Measurements from ENCODE around the gene ITGA5.

Gene ITGA5

GRCh38 chr12:54387114-54387467 is 32.0 kb downstream of the ITGA5 start:
- Histone ChIP-seq H3K9me3 (ENCODE audit: control insufficient read depth, low read length) (no peaks in the 10 kb centered on the region), H3K27ac (ENCODE audit: low read depth, low read length, severe bottlenecking) (peak overlapping the region; percentile 53), H3K4me1 (ENCODE audit: control insufficient read depth, insufficient read depth, low read length, poor library complexity, severe bottlenecking) (peaks cover 72% of the 10 kb centered on the region), H3K4me3 (ENCODE audit: extremely low read depth, insufficient read depth, low read length, poor library complexity, severe bottlenecking) (no peak overlapping the region), H3K36me3 (ENCODE audit: control insufficient read depth, insufficient read depth, low read length) (peaks cover 7% of the 10 kb centered on the region)
- 50 to 56% methylated on average over 1 to 2 of the region's 3 CpGs for WGBS, 2 experiments (ENCODE audit: insufficient coverage in 2 of 2)

DNA sequence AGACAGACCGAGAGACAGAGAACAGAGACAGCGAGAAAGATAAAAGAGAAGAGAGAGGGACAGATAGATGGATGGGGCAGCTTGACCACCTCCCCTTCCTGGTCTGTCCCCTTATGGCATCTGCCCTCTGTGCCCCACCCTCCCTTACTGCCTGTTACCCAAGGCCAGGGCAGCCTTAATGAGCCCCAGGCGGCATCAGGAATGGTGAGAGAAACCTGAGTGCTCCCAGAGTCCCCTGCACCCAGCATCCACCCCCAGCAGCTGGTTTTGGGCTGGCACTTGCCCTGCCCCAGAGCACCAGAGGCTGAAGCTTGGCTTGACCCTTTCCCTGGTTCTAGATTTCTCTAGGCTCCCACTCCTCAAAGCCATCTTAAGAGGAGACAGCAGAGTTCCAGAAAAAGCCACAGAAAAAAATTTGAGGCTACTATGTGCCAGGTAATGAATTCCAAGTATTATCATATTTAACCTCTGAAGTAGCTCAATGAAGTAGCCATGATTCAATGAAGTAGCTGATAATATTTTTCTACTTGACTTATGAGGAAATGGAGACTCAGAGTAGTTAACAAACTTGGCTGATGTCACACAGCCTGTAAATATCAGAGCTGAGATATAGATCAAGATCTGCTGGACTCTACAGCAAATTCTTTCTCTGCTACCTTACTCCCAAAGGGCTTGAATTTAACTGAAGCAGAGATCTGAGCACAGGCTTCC is 32.5 kb downstream of the ITGA5 start:
- peaks cover 72% of the 10 kb centered on the region for H3K4me1 ChIP-seq (ENCODE audit: control insufficient read depth, insufficient read depth, low read length, poor library complexity, severe bottlenecking)
- H3K36me3 ChIP-seq (ENCODE audit: control insufficient read depth, insufficient read depth, low read length) = peaks cover 7% of the 10 kb centered on the region
- peak overlapping the region; percentile 53 for H3K27ac ChIP-seq (ENCODE audit: low read depth, low read length, severe bottlenecking)
- 88 to 94% methylated on average over 3 of the region's 3 CpGs for WGBS, 2 experiments (ENCODE audit: insufficient coverage in 2 of 2)
- H3K4me3 ChIP-seq (ENCODE audit: extremely low read depth, insufficient read depth, low read length, poor library complexity, severe bottlenecking) = no peak overlapping the region
- no peaks in the 10 kb centered on the region for H3K9me3 ChIP-seq (ENCODE audit: control insufficient read depth, low read length)

DNA sequence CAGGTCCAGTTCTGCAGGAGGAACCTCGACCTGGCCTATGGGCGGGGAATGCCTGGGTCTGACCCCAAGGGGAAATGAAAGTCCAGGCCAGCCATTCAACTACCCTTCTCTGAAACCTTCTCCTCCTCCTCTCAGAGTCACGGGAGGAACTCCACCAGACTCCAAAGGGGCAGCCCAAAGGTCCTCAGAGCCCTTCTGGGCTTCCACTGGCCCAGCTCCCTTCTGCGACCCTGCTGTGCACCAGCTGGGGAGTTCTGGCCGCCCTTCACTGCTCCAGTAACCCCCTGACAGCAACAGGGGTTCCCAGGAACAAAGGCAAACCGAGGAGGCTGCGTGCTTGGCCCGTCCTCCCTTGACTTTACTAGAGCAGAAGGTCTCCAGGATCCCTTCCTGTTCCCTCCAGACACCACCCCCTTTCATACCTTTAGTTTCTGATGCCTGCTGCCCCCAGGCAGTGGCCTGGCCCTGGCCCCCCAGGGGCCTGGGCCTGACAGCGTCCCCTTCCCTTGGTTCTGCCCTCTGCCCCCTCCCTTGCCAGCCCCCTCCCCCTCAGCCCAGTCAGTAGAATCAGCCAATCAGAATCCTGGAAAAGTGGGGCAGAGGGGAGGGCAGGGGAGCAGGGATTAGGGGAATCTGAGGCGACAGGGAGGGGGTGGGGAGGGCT is 33.7 kb downstream of the ITGA5 start:
- Histone ChIP-seq H3K4me3 (ENCODE audit: extremely low read depth, insufficient read depth, low read length, poor library complexity, severe bottlenecking) (no peak overlapping the region), H3K4me1 (ENCODE audit: control insufficient read depth, insufficient read depth, low read length, poor library complexity, severe bottlenecking) (peaks cover 68% of the 10 kb centered on the region), H3K27ac (ENCODE audit: low read depth, low read length, severe bottlenecking) (peak overlapping the region; percentile 5), H3K36me3 (ENCODE audit: control insufficient read depth, insufficient read depth, low read length) (peaks cover 7% of the 10 kb centered on the region), H3K9me3 (ENCODE audit: control insufficient read depth, low read length) (no peaks in the 10 kb centered on the region)
- 36 to 44% methylated on average over 8 to 10 of the region's 10 CpGs for WGBS, 2 experiments (ENCODE audit: insufficient coverage in 2 of 2)

DNA sequence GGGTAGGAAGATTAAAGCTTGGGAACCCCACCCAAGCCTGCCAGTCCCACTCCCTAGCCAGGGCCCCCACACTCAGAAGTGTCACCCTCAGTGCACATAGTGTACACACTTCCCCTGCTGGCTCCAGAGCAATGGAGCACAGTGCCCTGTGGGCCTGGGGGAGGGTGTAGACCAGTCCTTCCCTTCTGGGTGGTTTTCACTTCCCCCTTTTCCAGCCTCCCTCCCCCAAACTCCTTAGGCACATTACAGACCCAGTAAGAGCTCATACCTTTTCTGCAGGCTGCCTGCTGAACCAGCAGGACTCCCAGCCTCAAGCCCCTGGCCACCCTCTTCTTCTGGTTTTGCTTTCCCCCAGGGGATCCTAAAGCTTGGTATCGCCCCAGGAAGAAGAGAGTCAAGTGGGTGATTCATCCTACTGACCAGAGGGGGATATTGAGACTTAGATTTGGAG is 34.5 kb downstream of the ITGA5 start, which contains the start of gene ZNF385A:
TSS of gene ZNF385A (minus strand) at position 143 of the 451 bp plus-strand sequence. CDS start 219 bp downstream, outside the sequence.
- no peak within 1 kb of the TSS for H3K4me3 ChIP-seq (ENCODE audit: extremely low read depth, insufficient read depth, low read length, poor library complexity, severe bottlenecking)
- H3K9me3 ChIP-seq (ENCODE audit: control insufficient read depth, low read length) = no peaks in the 10 kb centered on the region
- H3K36me3 ChIP-seq (ENCODE audit: control insufficient read depth, insufficient read depth, low read length) = peaks cover 7% of the 10 kb centered on the region
- peaks cover 62% of the 10 kb centered on the region for H3K4me1 ChIP-seq (ENCODE audit: control insufficient read depth, insufficient read depth, low read length, poor library complexity, severe bottlenecking)
- no CpG with 5 or more reads among the region's 1 CpG for WGBS, 2 experiments (ENCODE audit: insufficient coverage in 2 of 2)
- H3K27ac ChIP-seq (ENCODE audit: low read depth, low read length, severe bottlenecking) = peak within 1 kb of the TSS; percentile 5

DNA sequence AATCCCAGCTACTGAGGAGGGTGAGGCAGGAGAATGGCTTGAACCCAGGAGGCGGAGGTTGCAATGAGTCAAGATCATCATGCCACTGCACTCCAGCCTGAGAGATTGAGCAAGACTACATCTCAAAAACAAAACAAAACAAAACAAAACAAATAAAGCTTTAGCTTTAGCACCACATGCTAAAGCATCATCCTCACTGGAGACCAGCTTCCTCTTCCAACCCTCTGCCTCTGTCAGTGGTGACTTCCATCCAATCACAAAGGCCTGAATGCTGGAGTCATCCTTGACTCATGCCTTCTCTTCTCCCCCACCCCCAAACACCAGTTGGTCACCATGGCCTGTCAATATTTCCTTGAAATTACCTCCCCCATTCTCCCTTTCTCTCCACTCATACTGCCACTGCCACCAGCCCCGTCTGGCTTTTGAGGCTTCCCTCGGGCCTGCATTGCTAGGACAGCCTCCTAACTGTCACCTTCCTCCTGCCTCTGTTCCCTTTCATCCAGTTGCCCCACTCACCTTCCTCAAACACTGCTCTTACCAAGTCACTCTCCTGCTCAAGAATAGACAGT is 35.9 kb downstream of the ITGA5 start:
- Histone ChIP-seq H3K27ac (ENCODE audit: low read depth, low read length, severe bottlenecking) (no peak overlapping the region), H3K4me3 (ENCODE audit: extremely low read depth, insufficient read depth, low read length, poor library complexity, severe bottlenecking) (no peak overlapping the region), H3K36me3 (ENCODE audit: control insufficient read depth, insufficient read depth, low read length) (peaks cover 8% of the 10 kb centered on the region), H3K9me3 (ENCODE audit: control insufficient read depth, low read length) (no peaks in the 10 kb centered on the region), H3K4me1 (ENCODE audit: control insufficient read depth, insufficient read depth, low read length, poor library complexity, severe bottlenecking) (peaks cover 50% of the 10 kb centered on the region)
- WGBS, 2 experiments (ENCODE audit: insufficient coverage in 2 of 2) = 76 to 93% methylated on average over 2 to 3 of the region's 3 CpGs

GRCh38 chr12:54381136-54381535 is 37.9 kb downstream of the ITGA5 start:
- Histone ChIP-seq H3K36me3 (ENCODE audit: control insufficient read depth, insufficient read depth, low read length) (peaks cover 24% of the 10 kb centered on the region), H3K27ac (ENCODE audit: low read depth, low read length, severe bottlenecking) (no peak overlapping the region), H3K9me3 (ENCODE audit: control insufficient read depth, low read length) (no peaks in the 10 kb centered on the region), H3K4me1 (ENCODE audit: control insufficient read depth, insufficient read depth, low read length, poor library complexity, severe bottlenecking) (peaks cover 35% of the 10 kb centered on the region), H3K4me3 (ENCODE audit: extremely low read depth, insufficient read depth, low read length, poor library complexity, severe bottlenecking) (no peak overlapping the region)
- WGBS, 2 experiments (ENCODE audit: insufficient coverage in 2 of 2) = 100% methylated on average over 2 of the region's 4 CpGs

GRCh38 chr12:54379398-54380201 is 39.5 kb downstream of the ITGA5 start:
- H3K4me1 ChIP-seq (ENCODE audit: control insufficient read depth, insufficient read depth, low read length, poor library complexity, severe bottlenecking) = peaks cover 25% of the 10 kb centered on the region
- H3K27ac ChIP-seq (ENCODE audit: low read depth, low read length, severe bottlenecking) = peak overlapping the region; percentile 62
- WGBS, 2 experiments (ENCODE audit: insufficient coverage in 2 of 2) = 14% methylated on average over 15 to 19 of the region's 19 CpGs
- H3K9me3 ChIP-seq (ENCODE audit: control insufficient read depth, low read length) = no peaks in the 10 kb centered on the region
- H3K36me3 ChIP-seq (ENCODE audit: control insufficient read depth, insufficient read depth, low read length) = peaks cover 26% of the 10 kb centered on the region
- H3K4me3 ChIP-seq (ENCODE audit: extremely low read depth, insufficient read depth, low read length, poor library complexity, severe bottlenecking) = peak overlapping the region; percentile 33

DNA sequence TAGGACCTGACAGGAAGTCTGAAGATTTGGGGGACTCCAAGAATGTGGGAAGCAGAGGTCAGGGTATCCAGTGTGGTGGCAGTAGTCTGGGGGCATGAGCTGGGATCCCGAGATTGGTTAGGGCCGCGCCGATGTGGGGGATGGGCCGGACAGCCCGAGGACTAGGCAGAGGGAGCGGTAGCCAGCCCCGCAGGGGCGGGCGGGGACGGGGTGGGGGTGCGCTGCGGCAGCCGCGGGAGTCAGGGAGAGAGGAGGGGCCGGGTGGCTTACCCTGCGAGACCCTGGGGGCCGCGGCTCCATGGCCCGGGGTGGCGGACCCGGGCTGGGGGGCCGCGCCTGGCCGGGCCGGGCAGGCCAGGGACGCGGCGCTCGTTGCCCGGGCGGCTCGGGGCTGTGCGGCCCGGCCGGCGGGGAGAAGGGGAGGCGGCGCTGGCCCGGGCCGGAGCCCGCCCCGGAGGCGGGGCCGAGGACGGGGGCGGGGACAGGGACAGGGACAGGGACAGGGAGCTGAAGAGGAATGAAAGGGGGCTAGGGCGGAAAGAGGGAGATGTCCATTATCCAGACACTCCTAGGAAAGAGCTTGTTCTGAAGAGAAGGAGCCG is 40.2 kb downstream of the ITGA5 start:
- Histone ChIP-seq H3K4me1 (ENCODE audit: control insufficient read depth, insufficient read depth, low read length, poor library complexity, severe bottlenecking) (peaks cover 18% of the 10 kb centered on the region), H3K27ac (ENCODE audit: low read depth, low read length, severe bottlenecking) (no peak overlapping the region), H3K9me3 (ENCODE audit: control insufficient read depth, low read length) (no peaks in the 10 kb centered on the region), H3K36me3 (ENCODE audit: control insufficient read depth, insufficient read depth, low read length) (peaks cover 24% of the 10 kb centered on the region), H3K4me3 (ENCODE audit: extremely low read depth, insufficient read depth, low read length, poor library complexity, severe bottlenecking) (peak overlapping the region; percentile 33)
- WGBS, 2 experiments (ENCODE audit: insufficient coverage in 2 of 2) = 1 to 3% methylated on average over 31 of the region's 49 CpGs

GRCh38 chr12:54377797-54378515 is 41.1 kb downstream of the ITGA5 start:
- no peaks in the 10 kb centered on the region for H3K9me3 ChIP-seq (ENCODE audit: control insufficient read depth, low read length)
- H3K36me3 ChIP-seq (ENCODE audit: control insufficient read depth, insufficient read depth, low read length) = peaks cover 19% of the 10 kb centered on the region
- H3K27ac ChIP-seq (ENCODE audit: low read depth, low read length, severe bottlenecking) = no peak overlapping the region
- H3K4me1 ChIP-seq (ENCODE audit: control insufficient read depth, insufficient read depth, low read length, poor library complexity, severe bottlenecking) = peaks cover 9% of the 10 kb centered on the region
- no peak overlapping the region for H3K4me3 ChIP-seq (ENCODE audit: extremely low read depth, insufficient read depth, low read length, poor library complexity, severe bottlenecking)
- 88 to 100% methylated on average over 1 to 2 of the region's 6 CpGs for WGBS, 2 experiments (ENCODE audit: insufficient coverage in 2 of 2)
